ENCODE measurements around the gene TRMT2A.

TRMT2A gene

DNA sequence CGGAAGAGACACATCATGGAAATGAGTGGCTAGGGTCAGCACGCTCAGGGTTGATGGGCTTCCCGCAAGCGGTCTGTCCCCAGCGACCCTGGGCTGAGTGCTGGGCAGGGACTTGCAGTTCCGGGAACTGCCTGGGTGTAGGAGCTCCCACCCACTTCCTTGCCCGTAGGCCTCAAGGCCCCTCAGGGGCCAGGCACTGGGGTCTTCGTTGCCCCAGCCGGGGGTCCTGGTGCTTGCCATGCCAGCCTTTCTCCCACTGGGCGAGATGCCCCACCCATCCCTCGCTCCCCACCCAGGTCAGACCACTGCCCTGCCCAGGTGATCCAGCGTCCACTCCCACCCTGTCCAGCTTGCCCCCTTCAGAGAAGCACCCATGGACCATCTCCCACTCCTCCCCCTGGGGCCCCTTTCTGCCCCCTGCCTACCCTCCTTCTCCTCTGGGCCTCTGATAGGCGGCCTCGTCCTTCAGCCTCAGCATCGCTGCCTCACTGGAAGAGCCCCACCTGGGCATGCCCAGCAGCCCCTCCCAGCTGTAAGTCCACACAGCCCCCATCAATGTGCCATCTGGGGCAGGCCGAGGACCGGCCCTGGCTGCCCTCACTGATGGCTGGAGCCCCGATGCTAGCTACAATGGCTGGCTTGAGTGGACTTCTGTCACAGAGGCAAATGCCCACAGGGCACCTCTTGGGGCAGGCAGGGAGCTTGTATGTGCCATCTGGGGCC, 54.8 kb downstream of the TRMT2A start:
- DNase-seq = no peak

Data from femur (tissue), 1 donor.